D721Med (cell line): ENCODE measurements around the gene LRRC34.

ENCODE experiments used
- DNase-seq: peaks from one replicate; pipeline ENCODE4 v3.0.0; 2011; ENCODE audit warnings: low spot score; ENCODE audit not compliant: insufficient read length
- FAIRE-seq: peaks from 2 replicates; lab custom pipeline; 2011; peaks lifted over from hg19 to GRCh38; lab: Jason Lieb, UNC
- CTCF ChIP-seq: IDR thresholded peaks from 2 replicates; pipeline ENCODE4 v1.5.1; 2012; ENCODE audit warnings: mild to moderate bottlenecking, control low read depth; ENCODE audit not compliant: insufficient read depth; ENCODE audit errors: missing control alignments

The LRRC34 gene

GRCh38 chr3:169777822-169778221 lies 34.9 kb downstream of the LRRC34 start:
- FAIRE-seq (no peak), DNase-seq (no peak)

GRCh38 chr3:169774186-169774585 lies 38.5 kb downstream of the LRRC34 start:
- TF ChIP-seq CTCF = no peak
- no peak for DNase-seq
- no peak for FAIRE-seq

More at GRCh38 chr3:169777822-169778221, 34.9 kb downstream of the LRRC34 start:
- TF ChIP-seq CTCF = no peak

GRCh38 chr3:169772897-169773816 lies 39.5 kb downstream of the LRRC34 start, which contains the start of gene MYNN:
Gene MYNN (plus strand): TSS chr3:169773396. CDS start chr3:169774296, 900 bp downstream.
- DNase-seq (no peak), FAIRE-seq (peak; percentile 48)
- TF ChIP-seq CTCF = no peak

GRCh38 chr3:169772305-169772896 lies 40.3 kb downstream of the LRRC34 start:
- DNase-seq = no peak
- FAIRE-seq = no peak
- no peak for TF ChIP-seq CTCF

GRCh38 chr3:169771497-169772304 lies 41.0 kb downstream of the LRRC34 start:
- FAIRE-seq (peak; percentile 38), DNase-seq (no peak)
- TF ChIP-seq CTCF = no peak

GRCh38 chr3:169769287-169770181 lies 43.2 kb downstream of the LRRC34 start, which contains the start of gene ACTRT3:
Gene ACTRT3 (minus strand): TSS chr3:169769561. CDS start chr3:169769520, 41 bp downstream.
- DNase-seq (no peak), FAIRE-seq (no peak)
- TF ChIP-seq CTCF = no peak
